ENCODE data around the gene CABLES1.

Gene CABLES1

DNA sequence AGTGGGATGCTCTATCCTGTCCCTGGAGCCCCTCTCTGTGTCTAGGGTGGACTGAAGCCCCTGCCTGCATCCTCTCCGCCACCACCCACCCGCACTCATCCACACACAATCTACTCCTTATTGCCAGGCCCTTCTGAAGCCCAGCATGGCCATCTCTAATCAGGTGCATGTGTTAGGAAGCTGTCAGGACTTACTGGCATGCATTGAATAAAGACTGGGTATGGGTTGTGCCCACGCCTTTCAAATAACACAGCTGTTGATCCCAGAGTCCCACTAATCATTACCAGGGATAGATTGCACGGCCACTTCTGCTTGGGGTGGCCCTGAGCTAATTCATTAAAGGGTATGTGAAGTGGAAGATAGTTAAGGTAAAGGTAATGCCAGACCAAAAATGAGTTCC lies 88.4 kb downstream of the CABLES1 start:
- DNase-seq (ENCODE audit: low spot score) = no peak

GRCh38 chr18:23225503-23225902 lies 90.2 kb downstream of the CABLES1 start:
- DNase-seq (ENCODE audit: low spot score) = no peak

GRCh38 chr18:23226391-23226790 lies 91.1 kb downstream of the CABLES1 start:
- peak; percentile 53 for DNase-seq (ENCODE audit: low spot score)

DNA sequence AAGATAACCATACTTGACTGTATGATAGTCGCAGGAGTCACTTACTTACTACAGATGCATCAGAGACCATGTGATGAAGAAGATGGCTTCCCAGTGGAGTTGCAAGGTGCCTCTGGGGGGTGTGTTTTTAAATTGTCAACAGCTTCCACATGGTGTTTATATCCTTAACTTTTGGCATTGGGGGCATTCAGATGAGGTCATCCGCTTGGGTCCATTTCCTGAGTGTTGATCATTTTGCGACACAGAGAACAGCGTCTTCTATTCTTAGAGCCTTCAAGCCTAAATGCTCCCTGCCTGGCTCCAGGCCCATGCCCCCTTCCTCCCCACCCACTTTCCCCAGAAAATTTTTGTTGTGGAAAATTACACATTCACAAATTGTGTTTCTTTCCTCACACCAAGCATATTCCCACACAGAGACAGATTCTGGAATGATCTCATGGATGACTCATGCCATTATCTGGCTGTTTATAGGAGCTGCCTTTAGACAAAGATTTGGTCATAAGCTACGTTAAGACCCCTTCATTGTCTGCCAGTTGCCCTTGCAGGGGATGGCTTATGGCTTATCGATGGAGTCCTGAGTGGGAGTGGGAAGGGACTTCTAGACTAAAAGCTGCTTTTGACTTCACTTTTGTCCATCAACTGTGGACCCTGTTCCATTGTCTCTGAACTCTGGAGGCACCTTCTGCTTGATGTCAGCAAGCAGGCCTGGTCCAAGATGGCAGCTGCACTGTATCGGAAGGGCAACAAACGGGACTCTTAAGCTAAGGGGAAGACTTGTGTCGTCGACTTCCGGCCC lies 91.8 kb downstream of the CABLES1 start:
- DNase-seq (ENCODE audit: low spot score) = peak; percentile 75

DNA sequence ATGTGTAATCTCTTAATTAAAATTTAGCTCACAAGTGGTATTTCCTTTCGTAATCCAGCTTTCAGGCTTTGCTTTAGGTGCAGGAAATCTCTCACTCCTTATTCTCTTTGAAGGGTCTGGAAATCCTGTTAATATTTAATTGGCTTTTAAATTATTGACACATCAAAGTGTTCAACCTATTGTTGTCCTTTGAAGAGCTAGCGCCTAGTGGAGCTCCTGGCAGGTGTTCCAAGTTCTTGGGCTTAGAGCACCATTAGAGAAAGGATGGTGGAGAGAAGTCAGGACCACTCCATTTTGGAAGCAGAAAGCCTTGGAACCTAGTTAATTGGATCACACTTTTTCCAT lies 92.4 kb downstream of the CABLES1 start:
- DNase-seq (ENCODE audit: low spot score) = no peak

DNA sequence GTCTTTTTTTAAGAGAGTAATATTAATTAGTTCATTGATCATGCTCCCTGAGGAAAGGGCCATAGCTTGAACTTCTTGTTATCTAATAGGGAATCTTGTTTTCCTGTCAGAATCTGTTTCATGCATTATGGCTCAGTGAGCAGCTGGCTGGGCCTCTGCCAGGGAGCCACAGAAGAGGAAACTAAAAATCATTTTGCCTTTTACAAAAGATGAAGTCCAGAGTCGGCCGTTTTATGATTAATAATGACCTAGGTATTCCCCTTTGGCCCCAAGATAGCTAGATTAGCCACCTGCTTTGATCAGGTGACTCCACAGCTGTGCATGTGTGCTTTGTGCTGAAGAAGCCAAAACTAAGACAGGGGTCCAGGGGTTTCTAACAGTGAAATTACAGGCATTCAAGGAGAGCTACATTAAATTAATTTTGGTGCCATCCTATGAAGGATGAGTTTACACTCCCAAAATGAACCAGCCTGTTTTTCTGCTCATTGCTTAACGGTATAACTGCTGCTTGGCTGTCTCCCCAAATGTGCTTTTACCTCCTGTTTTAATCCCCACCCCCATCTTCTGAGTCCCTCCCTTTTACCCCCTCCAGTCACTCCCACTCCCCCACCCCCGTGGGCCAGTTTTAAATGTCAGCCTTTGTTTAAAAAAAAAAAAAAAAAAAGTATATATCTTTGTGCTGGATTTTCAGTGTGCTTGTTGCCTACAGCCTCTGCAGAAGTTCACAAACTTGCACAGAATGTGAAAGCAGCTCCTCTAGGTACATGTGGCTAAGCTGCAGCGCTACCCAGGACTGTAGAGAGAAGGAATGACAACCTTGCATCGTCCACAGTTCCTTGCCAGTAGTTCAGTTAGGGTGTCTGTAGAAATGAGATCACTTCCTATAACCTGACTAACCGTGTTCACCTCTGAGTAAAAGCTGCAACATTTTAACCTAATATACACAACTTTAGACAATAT lies 93.1 kb downstream of the CABLES1 start:
- peak; percentile 29 for DNase-seq (ENCODE audit: low spot score)

DNA sequence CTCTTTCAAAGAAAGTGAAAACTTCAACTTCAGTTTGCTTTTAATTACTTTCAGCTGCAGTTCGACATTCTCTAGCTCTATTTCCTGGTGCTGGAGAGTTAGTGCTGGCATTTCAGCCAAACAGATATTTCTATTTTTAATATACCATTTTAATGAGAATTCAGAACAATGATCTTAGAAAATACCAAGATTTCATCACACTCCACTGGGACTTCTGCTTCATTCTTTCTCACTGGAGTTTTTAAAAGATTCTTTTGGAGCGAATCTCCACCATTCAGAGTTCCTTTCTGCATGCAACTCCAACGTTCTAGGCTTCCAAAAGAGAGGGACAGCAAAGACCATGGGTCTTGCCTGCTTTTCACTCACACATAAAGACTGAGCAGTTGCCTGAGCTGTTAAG lies 94.2 kb downstream of the CABLES1 start:
- DNase-seq (ENCODE audit: low spot score) = no peak

- no peak for DNase-seq (ENCODE audit: low spot score)
Observed at GRCh38 chr18:23230686-23231085, 95.4 kb downstream of the CABLES1 start.

GRCh38 chr18:23231340-23232021 lies 96.2 kb downstream of the CABLES1 start:
- peak; percentile 90 for DNase-seq (ENCODE audit: low spot score)

DNA sequence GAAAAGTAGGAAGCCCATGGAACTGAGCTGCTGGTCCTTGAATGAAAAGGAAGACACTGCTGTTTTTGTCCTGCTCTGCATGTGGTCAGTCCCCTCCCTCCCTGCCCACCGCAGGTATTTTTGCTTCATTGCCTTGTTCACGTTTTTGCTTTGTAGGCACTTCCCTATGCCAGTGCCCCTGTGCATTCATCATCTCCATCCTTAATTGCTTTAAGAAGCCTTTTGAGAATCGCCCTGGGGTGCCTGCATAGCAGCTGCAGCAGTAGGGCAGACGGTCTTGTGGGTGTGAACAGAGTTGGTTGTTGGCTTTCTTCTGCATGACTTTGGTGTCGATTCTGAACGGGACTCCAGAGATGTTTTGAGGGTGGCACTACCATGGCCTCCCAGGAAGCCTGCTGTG lies 97.0 kb downstream of the CABLES1 start:
- no peak for DNase-seq (ENCODE audit: low spot score)

- DNase-seq (ENCODE audit: low spot score) = no peak
Observed at GRCh38 chr18:23234619-23235018, 99.3 kb downstream of the CABLES1 start.

GRCh38 chr18:23235336-23235735 lies 100.1 kb downstream of the CABLES1 start:
- DNase-seq (ENCODE audit: low spot score) = no peak

- no peak for DNase-seq (ENCODE audit: low spot score)
Observed at GRCh38 chr18:23235860-23236259, 100.6 kb downstream of the CABLES1 start.

- DNase-seq (ENCODE audit: low spot score) = no peak
Observed at GRCh38 chr18:23236876-23237468, 101.7 kb downstream of the CABLES1 start.

DNA sequence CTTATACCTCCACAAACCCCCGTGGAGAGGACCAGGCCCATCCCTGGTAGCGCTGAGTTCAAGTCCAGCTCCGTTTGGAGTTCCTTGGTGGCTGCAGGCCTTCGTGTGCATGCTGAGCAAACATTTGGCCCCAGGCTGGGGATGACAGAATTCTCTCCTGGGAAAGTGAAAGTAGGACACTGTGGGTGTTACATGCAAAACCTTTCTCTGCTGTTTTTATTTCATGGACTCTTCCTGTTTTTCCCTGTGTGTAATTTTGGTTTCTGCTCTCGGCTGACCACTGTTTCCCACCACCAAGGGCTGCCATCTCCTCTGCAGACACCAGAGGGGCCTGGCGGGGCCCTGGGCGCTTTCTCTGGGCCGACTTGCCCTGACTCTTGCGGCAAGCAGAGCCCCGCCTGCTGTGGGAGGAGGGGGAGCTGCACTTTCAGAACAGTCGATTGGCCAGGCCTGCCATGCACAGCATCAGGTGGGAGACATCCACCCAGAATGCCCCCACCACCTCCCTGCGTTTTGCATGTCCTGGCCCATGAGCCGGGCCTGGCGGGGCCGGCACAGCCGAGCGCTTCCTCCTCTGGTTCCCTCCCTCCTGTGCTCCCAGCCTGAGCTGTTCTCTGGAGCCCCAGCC lies 102.4 kb downstream of the CABLES1 start:
- DNase-seq (ENCODE audit: low spot score) = no peak

GRCh38 chr18:23238152-23238531 lies 102.9 kb downstream of the CABLES1 start:
- no peak for DNase-seq (ENCODE audit: low spot score)

DNA sequence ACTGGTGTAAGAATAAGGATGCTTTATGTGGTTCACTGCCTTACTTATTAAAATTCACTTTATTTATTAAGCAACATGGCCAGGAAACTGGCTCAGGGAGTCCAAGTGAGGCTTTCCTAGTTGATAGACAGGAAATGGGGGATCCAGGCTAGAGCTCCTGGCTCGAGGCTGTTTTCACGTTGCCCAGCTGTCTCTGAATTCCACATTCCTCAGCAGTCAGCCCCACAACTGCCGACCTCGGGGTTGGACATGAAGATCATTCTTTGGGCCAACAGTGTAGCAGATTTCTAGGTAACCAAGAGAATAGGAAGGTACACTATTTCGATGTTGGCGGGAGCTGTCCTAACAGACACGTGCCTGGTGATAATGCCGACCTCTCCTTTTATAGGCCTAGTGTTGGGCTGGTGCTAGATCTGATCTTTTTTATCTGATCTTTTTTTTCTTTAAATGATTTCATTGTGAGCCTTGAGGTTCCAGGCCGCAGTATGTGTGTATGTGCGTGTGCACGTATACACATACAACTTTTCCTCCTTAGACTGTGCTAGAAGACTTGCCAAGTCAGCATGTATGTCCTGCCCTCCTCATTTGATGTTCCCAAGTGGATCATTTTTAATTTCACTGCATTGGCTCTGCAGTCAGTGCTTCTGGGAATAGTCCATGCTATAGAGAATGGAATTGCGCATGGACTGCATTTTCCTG lies 103.5 kb downstream of the CABLES1 start:
- DNase-seq (ENCODE audit: low spot score) = no peak

DNA sequence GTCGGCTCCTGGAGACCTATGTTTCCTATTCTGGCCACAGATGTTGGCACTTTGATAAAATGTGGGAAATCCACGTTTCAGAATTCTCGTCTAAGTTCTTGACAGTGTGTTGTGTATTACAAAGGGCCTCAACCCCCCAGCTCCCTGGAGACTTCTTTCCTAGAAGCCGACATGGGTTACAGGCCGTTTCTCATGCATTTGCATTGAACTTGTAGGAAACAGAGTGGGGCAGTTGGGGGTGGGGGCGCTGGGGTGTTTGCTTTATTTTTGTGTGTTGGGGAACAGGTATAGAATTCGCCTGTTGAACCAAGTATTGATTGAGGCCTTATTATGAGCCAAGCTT lies 104.0 kb downstream of the CABLES1 start:
- no peak for DNase-seq (ENCODE audit: low spot score)

GRCh38 chr18:23239885-23240608 lies 104.8 kb downstream of the CABLES1 start:
- DNase-seq (ENCODE audit: low spot score) = no peak

DNA sequence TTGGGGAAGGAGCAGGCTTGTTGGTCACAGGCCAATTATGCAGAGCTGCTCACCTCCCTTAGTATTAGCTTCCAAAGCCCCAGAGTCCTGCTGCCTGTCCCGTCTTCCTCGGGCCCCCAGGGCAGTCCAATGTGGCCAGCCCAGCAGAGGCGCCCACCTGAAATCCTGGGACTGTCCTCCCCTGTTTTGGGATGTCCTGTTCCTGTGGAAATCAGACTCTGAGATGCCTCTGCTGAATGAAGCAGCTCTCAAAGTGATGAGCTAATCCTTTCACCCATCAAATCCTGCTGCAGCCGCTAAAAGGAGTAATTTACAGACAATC lies 105.3 kb downstream of the CABLES1 start:
- DNase-seq (ENCODE audit: low spot score) = no peak
